Skeletal muscle cell (primary cell): ENCODE results near the gene GPRC5A.
"Not testable (repeated sequence)": the region's sequence is repeated elsewhere in the genome, so short reads cannot be mapped to it uniquely, and the experiment has no call there.

Source experiments
- DNase-seq: peaks from one replicate; pipeline ENCODE4 v3.0.0-alpha.2; 2010; ENCODE audit warnings: low read depth
- H3K4me3 ChIP-seq: 2 replicates; pipeline ENCODE4 v1.5.1; 2011; ENCODE audit warnings: low read depth, mild to moderate bottlenecking, control low read depth, low read length, moderate library complexity

Gene GPRC5A

DNA sequence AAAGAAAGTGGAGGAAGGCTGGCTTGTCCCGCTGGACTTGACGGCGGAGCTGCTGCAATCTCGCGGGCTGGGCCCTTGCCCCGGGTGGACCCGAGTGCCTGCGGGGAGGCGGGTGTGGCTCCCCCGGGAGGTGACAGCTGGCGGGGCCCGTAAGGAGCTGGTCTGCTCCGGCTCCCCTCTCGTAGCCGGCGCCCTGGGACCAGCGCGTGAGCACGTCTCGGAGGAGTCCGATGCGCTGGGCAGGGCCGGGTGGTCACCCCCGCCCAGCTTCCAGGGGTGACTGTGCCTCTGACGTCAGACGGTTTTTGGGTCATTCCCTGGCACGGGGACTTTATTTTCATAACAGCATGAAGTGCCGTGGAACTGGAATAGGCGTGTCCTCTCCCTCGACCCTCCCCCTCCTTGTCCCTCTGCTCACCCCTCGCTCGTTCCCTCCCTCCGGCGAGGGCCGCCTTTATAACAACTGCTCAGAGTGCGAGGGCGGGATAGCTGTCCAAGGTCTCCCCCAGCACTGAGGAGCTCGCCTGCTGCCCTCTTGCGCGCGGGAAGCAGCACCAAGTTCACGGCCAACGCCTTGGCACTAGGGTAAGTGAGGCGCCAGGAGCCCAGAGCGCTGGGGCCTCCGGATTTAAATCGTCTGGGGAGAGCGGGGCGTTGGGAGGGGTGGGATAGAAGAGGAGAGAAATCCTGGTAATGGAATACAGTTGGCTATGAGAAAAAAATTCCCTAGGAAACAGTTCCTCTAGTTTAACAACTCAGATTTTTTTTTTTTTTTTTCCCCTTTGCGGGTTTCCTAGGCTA lies at the start of gene GPRC5A:
GPRC5A (plus strand) TSS at position 483 of the 801 bp plus-strand sequence. CDS start 16,688 bp downstream, outside the sequence.
- DNase-seq: no peak
- peak within 1 kb of the TSS; percentile 50 for H3K4me3 ChIP-seq

GRCh38 chr12:12845794-12846243 lies 45.5 kb upstream of the GPRC5A start:
- H3K4me3 ChIP-seq: no peak overlapping the region
- DNase-seq: no peak

- H3K4me3 ChIP-seq, DNase-seq: not testable (repeated sequence)
Measured at GRCh38 chr12:12846780-12847179, 44.6 kb upstream of the GPRC5A start.

DNA sequence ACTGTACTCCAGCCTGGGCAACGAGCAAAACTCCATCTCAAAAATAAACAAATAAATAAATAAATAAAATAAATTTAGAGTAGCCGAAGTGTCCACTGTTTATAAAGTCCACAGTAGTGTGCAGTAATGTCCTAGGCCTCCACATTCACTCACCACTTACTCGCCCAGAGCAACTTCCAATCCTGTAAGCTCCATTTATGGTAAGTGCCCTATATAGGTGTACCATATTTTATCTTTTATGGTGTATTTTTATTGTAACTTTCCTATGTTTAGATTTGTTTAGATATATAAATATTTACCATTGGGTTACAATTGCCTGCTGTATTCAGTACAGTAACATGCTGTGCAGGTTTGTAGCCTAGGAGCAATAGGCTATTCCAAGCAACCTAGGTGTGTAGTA lies 37.9 kb upstream of the GPRC5A start:
- no peak for DNase-seq
- H3K4me3 ChIP-seq: no peak overlapping the region

DNA sequence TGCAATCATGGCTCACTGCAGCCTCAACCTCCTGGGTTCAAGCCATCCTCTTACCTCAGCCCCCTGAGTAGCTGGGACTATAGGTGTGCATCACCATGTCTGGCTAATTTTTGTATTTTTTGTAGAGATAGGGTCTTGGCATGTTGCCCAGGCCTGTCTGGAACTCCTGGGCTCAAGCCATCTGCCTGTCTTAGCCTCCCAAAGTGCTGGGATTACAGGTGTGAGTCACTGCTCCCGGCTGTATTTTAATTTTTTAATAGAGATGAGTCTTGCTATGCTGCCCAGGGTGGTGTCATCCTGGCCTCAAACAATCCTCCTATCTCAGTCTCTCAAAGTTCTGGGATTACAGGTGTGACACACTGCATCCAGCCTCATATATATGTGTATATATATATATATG lies 31.7 kb upstream of the GPRC5A start:
- H3K4me3 ChIP-seq: no peak overlapping the region
- no peak for DNase-seq

- H3K4me3 ChIP-seq: no peak overlapping the region
- DNase-seq: no peak
Measured at GRCh38 chr12:12864243-12864642, 27.1 kb upstream of the GPRC5A start.

DNA sequence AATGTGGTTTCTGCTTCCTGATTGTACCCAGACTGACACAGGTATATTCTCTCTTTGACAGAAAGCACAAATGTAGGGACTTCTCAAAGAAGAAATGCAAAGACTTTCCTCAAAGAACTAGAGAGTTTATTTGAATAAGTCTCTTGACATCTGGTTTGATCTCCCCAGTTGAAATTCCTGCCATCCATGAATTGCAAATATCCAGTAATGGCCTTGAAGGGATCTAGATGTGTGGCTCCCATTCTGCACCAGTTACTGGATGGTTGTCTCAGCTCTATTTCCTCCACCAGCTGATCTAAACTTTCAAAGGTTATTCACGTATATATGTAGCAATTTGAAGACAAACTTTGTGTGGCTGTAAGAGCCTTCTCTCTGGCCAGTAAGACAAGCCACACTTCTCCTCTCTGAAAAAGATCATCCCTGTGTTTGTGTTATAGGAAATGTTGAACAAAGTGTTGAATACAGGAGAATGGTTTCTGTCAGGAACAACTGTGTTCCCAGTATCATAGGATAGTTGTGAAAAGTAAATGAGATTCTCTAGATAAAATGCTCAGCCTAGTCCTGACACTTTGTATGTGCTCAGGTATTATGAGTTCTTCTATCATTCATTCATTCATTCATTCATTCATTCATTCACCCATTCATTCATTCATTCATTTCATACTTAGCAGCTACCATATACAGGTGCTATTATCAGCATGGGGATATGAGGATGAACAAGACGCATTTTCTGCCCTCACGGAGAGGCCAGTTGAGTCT lies 22.7 kb upstream of the GPRC5A start:
- H3K4me3 ChIP-seq: no peak overlapping the region
- no peak for DNase-seq

DNA sequence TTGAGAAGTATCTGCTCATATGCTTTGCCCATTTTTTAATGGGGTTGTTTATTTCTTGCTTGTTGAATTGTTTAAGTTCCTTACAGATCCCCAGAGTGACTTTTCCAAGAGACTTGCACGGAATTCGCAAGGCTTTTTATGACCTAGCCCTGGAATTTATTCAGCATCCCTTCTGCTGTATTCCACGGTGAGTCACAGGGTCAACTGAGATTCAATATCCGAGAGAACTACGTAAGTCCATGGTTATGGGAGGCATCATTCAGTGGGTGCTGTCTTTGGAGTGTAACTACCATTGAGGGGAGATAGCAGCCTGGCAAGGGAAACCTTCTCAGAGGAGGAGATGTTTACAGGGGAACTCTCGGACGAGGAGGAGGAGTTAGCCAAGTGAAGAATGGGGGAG lies 20.9 kb upstream of the GPRC5A start:
- DNase-seq: peak; percentile 94

GRCh38 chr12:12871587-12872138 lies 19.7 kb upstream of the GPRC5A start:
- no peak overlapping the region for H3K4me3 ChIP-seq
- no peak for DNase-seq

More for the DNA sequence above, 20.9 kb upstream of the GPRC5A start:
- H3K4me3 ChIP-seq: no peak overlapping the region

DNA sequence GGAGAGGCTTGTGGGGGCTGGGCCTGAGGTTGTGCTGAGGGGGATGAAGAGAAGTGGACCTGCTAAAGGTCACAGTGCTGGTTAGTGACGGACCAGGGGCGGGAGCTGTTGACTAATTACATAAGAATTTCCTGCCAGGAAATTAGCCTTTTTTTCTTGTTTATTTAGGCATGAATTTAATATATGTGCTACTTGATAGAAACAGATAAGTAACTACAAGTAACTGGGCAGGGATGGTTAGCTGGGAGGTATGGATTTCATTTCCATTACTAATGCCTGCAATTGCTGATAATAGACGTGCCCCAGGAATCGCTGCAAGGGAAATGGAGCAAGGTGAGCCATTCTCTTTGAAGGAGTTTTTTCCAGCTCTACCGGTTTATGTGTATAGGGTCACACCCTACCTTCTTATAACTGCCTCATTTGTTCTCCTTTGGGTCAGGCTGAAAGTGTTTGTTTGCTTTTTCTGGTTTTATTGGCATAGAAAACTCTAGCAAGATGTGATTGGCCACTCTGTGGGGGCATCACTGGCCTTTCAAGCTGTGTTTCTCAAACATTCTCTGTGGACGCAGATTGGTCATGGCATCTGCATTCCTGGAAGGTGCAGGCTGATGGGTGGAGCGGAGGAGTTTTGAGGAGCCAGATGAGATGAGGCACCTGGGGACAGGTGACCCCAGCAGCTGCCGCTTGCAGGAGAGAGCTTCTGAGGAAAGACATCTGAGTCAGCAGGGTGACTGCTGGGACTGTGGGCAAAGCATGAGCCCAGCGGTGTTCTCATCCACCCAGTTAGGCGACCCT lies 19.0 kb upstream of the GPRC5A start:
- no peak for DNase-seq

GRCh38 chr12:12872934-12873275 lies 18.5 kb upstream of the GPRC5A start:
- no peak overlapping the region for H3K4me3 ChIP-seq
- no peak for DNase-seq

More for the DNA sequence above, 19.0 kb upstream of the GPRC5A start:
- no peak overlapping the region for H3K4me3 ChIP-seq

- DNase-seq: no peak
- no peak overlapping the region for H3K4me3 ChIP-seq
Measured at GRCh38 chr12:12874029-12874428, 17.3 kb upstream of the GPRC5A start.

DNA sequence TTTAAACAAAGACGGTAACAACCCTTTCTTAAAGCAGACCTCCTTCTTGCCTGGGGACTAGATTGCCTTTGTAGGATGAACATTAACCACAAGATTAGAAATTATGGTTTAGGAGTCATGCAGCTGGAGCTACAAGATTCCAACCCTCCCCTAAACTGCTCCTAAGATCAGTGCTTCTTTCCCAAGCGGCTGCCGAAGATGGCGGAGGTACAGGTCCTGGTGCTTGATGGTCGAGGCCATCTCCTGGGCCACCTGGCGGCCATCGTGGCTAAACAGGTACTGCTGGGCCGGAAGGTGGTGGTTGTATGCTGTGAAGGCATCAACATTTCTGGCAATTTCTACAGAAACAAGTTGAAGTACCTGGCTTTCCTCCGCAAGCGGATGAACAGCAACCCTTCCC lies 16.1 kb upstream of the GPRC5A start:
- not testable (repeated sequence) for H3K4me3 ChIP-seq, DNase-seq

DNA sequence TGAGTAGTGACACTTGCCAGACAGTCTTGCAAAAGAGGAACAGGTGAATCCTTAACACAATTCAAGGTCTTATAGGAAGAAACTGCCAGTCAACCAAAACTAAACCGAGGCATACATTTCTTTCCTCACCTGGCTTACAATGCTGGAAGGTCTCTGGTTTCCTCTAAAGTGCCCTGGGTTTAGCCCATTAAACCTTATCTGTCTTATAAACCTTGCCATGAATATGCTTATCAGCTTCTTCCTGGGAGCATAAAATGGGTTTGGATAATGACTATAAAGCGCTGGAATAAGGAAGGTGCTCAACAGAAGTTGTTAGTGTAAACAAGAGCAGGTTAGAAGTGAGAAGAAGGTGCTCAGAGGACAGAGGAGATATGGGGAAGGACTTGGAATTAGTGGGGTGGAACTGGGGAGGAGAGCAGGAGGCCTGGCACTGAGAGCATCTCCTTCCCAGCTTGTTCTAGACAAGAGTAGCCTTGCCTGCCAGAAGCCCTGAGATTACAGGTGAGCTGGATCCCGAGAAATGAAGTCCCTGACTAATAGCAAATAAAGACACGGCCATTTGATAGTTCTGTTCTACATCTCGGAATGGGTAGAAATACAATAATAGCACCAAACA lies 14.1 kb upstream of the GPRC5A start:
- DNase-seq: no peak
- no peak overlapping the region for H3K4me3 ChIP-seq

- no peak overlapping the region for H3K4me3 ChIP-seq
- DNase-seq: no peak
Measured at GRCh38 chr12:12877781-12878455, 13.4 kb upstream of the GPRC5A start.

DNA sequence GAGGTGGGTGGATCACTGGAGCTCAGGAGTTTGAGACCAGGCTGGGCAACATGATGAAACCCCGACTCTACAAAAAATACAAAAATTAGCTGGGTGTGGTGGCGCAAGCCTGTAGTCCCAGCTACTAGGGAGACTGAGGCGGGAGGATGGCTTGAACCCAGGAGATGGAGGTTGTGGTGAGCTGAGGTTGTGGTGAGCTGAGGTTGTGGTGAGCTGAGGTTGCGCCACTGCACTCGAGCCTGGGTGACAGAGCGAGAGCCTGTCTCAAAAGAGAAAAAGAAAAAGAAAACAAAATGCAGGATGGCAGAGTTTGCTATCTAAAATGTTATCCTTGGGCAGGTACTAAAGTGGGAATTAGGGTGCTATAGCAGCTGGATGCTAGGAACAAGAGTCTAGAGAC lies 10.8 kb upstream of the GPRC5A start:
- no peak for DNase-seq
- H3K4me3 ChIP-seq: no peak overlapping the region

DNA sequence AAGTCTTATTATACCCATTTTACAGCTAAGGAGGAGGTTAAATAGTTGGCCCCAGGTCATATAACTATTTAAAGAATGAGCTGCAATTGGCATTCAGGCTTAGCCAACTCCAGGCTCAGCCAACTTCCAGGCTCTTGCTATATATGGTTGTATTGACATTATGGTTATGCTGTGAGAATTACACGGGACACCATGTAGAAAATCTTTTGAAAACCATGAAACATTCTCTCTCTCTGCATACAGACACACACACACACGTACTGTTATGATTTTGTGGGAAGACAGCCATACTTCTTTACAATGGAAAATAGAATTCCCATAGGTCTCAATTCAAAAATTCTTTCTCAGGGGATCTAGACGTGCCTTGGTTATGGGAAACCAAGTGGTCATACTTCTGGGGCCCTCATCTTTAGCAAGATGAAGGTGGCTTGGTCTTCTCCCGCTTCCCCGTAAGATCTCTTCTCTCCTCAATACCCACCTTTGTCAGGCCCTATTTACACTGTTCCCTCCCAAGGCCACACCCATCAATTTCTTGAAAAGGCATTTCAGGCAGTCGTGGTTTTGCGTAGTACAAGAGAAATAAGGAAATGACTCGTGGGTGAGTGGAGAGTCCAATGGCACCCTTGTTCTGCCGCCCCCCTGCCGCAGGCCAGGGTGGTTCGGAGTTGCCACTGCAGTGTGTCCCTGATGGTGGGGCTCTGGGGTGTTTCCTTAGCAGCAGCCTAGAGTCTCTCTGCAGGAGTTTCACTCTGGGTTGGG lies 10.0 kb upstream of the GPRC5A start:
- no peak overlapping the region for H3K4me3 ChIP-seq
- DNase-seq: no peak

DNA sequence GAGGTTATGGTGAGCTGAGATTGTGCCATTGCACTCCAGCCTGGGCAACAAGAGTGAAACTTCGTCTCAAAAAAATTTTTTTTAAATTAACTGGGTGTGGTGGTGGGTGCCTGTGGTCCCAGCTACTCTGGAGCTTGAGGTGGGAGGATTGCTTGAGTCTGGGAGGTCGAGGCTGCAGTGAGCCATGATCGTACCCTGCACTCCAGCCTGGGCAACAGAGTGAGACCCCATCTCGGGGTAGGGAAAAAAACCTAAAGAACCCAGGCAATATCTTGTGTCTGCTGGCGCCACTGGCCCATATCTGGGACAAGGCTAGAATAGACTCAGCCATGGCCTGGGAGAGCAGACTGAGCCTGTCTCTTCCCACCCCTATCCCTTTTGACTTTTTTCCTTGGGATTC lies 9.1 kb upstream of the GPRC5A start:
- H3K4me3 ChIP-seq: no peak overlapping the region
- DNase-seq: no peak
